HCT116 (cell line): ENCODE results near the gene NEB. TPM values are rescaled to one million over a fixed set of nuclear protein-coding genes. Genes with fewer than 3 reads are reported as not detected.

Source experiments
- ATAC-seq: fragments of 200-7000 bp; cut with Tn5 transposase; 2 replicates; pipeline ENCODE4 v1.9.1; 2020; ENCODE audit warnings: mild to moderate bottlenecking, moderate library complexity
- BruUV-seq: library from RNA; stranded (reverse); fragments of 400-500 nt; replicated peaks from 2 replicates; lab custom pipeline; 2021; lab: Mats Ljungman, UMichigan
- CTCF ChIA-PET: fragments of 300-600 bp; sonication (Branson Sonifier 250); formaldehyde crosslinking; loops from one replicate; lab custom pipeline; 2021; ENCODE audit warnings: antibody characterized with exemption; lab: Charles Lee
- POLR2A ChIA-PET: fragments of 300-600, 350-600 bp; sonication (Branson Sonifier 250); formaldehyde crosslinking; loops from one replicate; lab custom pipeline; 2021; ENCODE audit warnings: antibody characterized with exemption; lab: Charles Lee
- RAD21 ChIA-PET, 2 experiments: fragments of 300-600 bp; sonication (Branson Sonifier 250); formaldehyde crosslinking; loops; one replicate each; lab custom pipeline; 2023; ENCODE audit warnings: low total read pairs in 2 of 2; ENCODE audit not compliant: uncharacterized antibody in 2 of 2, unreplicated experiment in 2 of 2, low non-redundant PET in 1 of 2; lab: Charles Lee
- DNase-seq: peaks from one replicate; pipeline ENCODE4 v3.0.0-alpha.2; 2010; ENCODE audit warnings: low read depth, low spot score
- H2AFZ ChIP-seq: fragments of 200-600 bp; shearing (Covaris generic), sonication (generic); 2 replicates; pipeline ENCODE4 v1.6.1; 2017; ENCODE audit warnings: low read depth, mixed run types, mixed read lengths, antibody characterized with exemption, low read length; ENCODE audit not compliant: poor library complexity, severe bottlenecking
- H3K27ac ChIP-seq: 2 replicates; pipeline ENCODE4 v1.5.1; 2012; ENCODE audit warnings: low read depth, low read length
- H3K27me3 ChIP-seq: fragments of 200-600 bp; sonication (generic); 2 replicates; pipeline ENCODE4 v1.6.1; 2016; ENCODE audit warnings: mixed run types, low read length, mixed read lengths; ENCODE audit not compliant: insufficient read depth
- H3K36me3 ChIP-seq, 2 experiments: fragments of 200-500 bp in 1 of 2; fragments of 200-600 bp in 1 of 2; sonication (Bioruptor generic) in 1 of 2; sonication (generic) in 1 of 2; 2 replicates each; pipeline versions ENCODE4 v1.5.1 to v1.6.1; 2014 to 2016; ENCODE audit warnings: low read length in 2 of 2, inconsistent platforms in 1 of 2, mixed read lengths in 1 of 2, mixed run types in 1 of 2; ENCODE audit not compliant: insufficient read depth in 2 of 2, control insufficient read depth in 1 of 2
- H3K4me1 ChIP-seq, 2 experiments: fragments of 200-600 bp in 1 of 2; sonication (generic) in 1 of 2; 2 replicates each; pipeline versions ENCODE4 v1.5.1 to v1.6.1; 2012 to 2017; ENCODE audit warnings: low read length in 2 of 2, inconsistent platforms in 1 of 2, mild to moderate bottlenecking in 1 of 2, mixed read lengths in 1 of 2, mixed run types in 1 of 2, moderate library complexity in 1 of 2; ENCODE audit not compliant: insufficient read depth in 2 of 2, control insufficient read depth in 1 of 2
- H3K4me2 ChIP-seq: fragments of 200-600 bp; sonication (generic); 2 replicates; pipeline ENCODE4 v1.6.1; 2017; ENCODE audit warnings: mixed run types, low read length, mixed read lengths
- H3K4me3 ChIP-seq, 2 experiments: fragments of 200-600 bp in 1 of 2; sonication (generic) in 1 of 2; replicated peaks in 1 of 2; 2 replicates each; pipeline ENCODE4 v1.5.1; 2011 to 2016; ENCODE audit warnings: low read length in 2 of 2, control low read depth in 1 of 2, low read depth in 1 of 2, mild to moderate bottlenecking in 1 of 2, mixed read lengths in 1 of 2, mixed run types in 1 of 2
- H3K79me2 ChIP-seq: fragments of 200-600 bp; sonication (generic); 2 replicates; pipeline ENCODE4 v1.6.1; 2017; ENCODE audit warnings: mild to moderate bottlenecking, mixed run types, low read length, moderate library complexity, mixed read lengths; ENCODE audit not compliant: insufficient read depth
- H3K9ac ChIP-seq: fragments of 200-600 bp; sonication (generic); 2 replicates; pipeline ENCODE4 v1.6.1; 2016; ENCODE audit warnings: low read length, mixed read lengths
- H3K9me2 ChIP-seq: fragments of 200-600 bp; sonication (generic), shearing (Covaris generic); 2 replicates; pipeline ENCODE4 v1.6.1; 2017; ENCODE audit warnings: mixed run types, mild to moderate bottlenecking, moderate library complexity; ENCODE audit not compliant: insufficient read depth
- H3K9me3 ChIP-seq, 2 experiments: fragments of 200-500 bp in 1 of 2; fragments of 200-600 bp in 1 of 2; sonication (Bioruptor generic) in 1 of 2; sonication (generic) in 1 of 2; 2 replicates each; pipeline ENCODE4 v1.6.1; 2014 to 2017; ENCODE audit warnings: low read length in 2 of 2, mixed read lengths in 2 of 2, inconsistent platforms in 1 of 2, low read depth in 1 of 2, mild to moderate bottlenecking in 1 of 2, mixed run types in 1 of 2, moderate library complexity in 1 of 2; ENCODE audit not compliant: control insufficient read depth in 1 of 2, insufficient read depth in 1 of 2
- H4K20me1 ChIP-seq: fragments of 200-600 bp; sonication (generic), shearing (Covaris generic); 2 replicates; pipeline ENCODE4 v1.6.1; 2017; ENCODE audit warnings: mixed run types, mild to moderate bottlenecking, moderate library complexity; ENCODE audit not compliant: insufficient read depth
- CEBPB ChIP-seq: IDR thresholded peaks from 2 replicates; pipeline ENCODE4 v1.6.1; 2012; ENCODE audit warnings: low read depth
- CTCF ChIP-seq, 3 experiments: fragments of 200-600 bp in 1 of 3; sonication (generic) in 1 of 3; IDR thresholded peaks in 2 of 3; conservative IDR thresholded peaks in 1 of 3; 2 replicates each; pipeline ENCODE4 v1.5.1; 2012 to 2017; ENCODE audit warnings: low read depth in 2 of 3, low read length in 2 of 3, antibody characterized with exemption in 1 of 3, borderline replicate concordance in 1 of 3, control low read depth in 1 of 3, mild to moderate bottlenecking in 1 of 3, mixed read lengths in 1 of 3, mixed run types in 1 of 3, moderate library complexity in 1 of 3; ENCODE audit not compliant: insufficient read depth in 1 of 3
- ELF1 ChIP-seq: IDR thresholded peaks from 2 replicates; pipeline ENCODE4 v1.6.1; 2012; ENCODE audit warnings: low read depth, borderline replicate concordance
- EZH2 ChIP-seq: fragments of 200-600 bp; sonication (generic); IDR thresholded peaks from 2 replicates; pipeline ENCODE4 v1.6.1; 2017; ENCODE audit warnings: antibody characterized with exemption, mixed run types
- EZH2phosphoT487 ChIP-seq: fragments of 200-600 bp; IDR thresholded peaks from 2 replicates; pipeline ENCODE4 v1.6.1; 2018; ENCODE audit warnings: antibody characterized with exemption, borderline replicate concordance
- FOSL1 ChIP-seq: IDR thresholded peaks from 2 replicates; pipeline ENCODE4 v1.6.1; 2012; ENCODE audit warnings: low read depth
- JUND ChIP-seq: IDR thresholded peaks from 2 replicates; pipeline ENCODE4 v1.6.1; 2012
- MAX ChIP-seq: IDR thresholded peaks from 2 replicates; pipeline ENCODE4 v1.6.1; 2012
- POLR2A ChIP-seq: IDR thresholded peaks from 2 replicates; pipeline ENCODE4 v1.7.0; 2011; ENCODE audit warnings: borderline replicate concordance; ENCODE audit not compliant: insufficient read depth, insufficient read length; ENCODE audit errors: extremely low read depth
- POLR2AphosphoS5 ChIP-seq: IDR thresholded peaks from 2 replicates; pipeline ENCODE4 v1.6.1; 2011; ENCODE audit warnings: mild to moderate bottlenecking, low read depth, low read length, moderate library complexity
- RAD21 ChIP-seq: IDR thresholded peaks from 2 replicates; pipeline ENCODE4 v1.6.1; 2012; ENCODE audit warnings: low read depth, mild to moderate bottlenecking
- REST ChIP-seq: IDR thresholded peaks from 2 replicates; pipeline ENCODE4 v1.6.1; 2012; ENCODE audit warnings: low read depth
- SIN3A ChIP-seq: IDR thresholded peaks from 2 replicates; pipeline ENCODE4 v1.6.1; 2012; ENCODE audit warnings: low read depth
- SP1 ChIP-seq: IDR thresholded peaks from 2 replicates; pipeline ENCODE4 v1.6.1; 2012; ENCODE audit warnings: low read depth
- SRF ChIP-seq: IDR thresholded peaks from 2 replicates; pipeline ENCODE4 v1.6.1; 2012; ENCODE audit warnings: low read depth
- TCF7L2 ChIP-seq: IDR thresholded peaks from 2 replicates; pipeline ENCODE4 v1.7.0; 2011; ENCODE audit warnings: borderline replicate concordance, inconsistent platforms; ENCODE audit not compliant: insufficient read depth, insufficient read length; ENCODE audit errors: extremely low read depth
- YY1 ChIP-seq: IDR thresholded peaks from 2 replicates; pipeline ENCODE4 v1.6.1; 2011; ENCODE audit warnings: low read length, low read depth, moderate library complexity, mild to moderate bottlenecking; ENCODE audit not compliant: insufficient replicate concordance; ENCODE audit errors: extremely low read depth
- ZBTB33 ChIP-seq: IDR thresholded peaks from 2 replicates; pipeline ENCODE4 v1.6.1; 2011; ENCODE audit warnings: mild to moderate bottlenecking, low read length, moderate library complexity; ENCODE audit not compliant: insufficient replicate concordance; ENCODE audit errors: extremely low read depth
- ZFX ChIP-seq: fragments of 450-650 bp; IDR thresholded peaks from 2 replicates; pipeline ENCODE4 v1.6.1; 2017
- ZNF274 ChIP-seq: fragments of 200-500 bp; sonication (Bioruptor generic); IDR thresholded peaks from 2 replicates; pipeline ENCODE4 v1.6.1; 2014; ENCODE audit warnings: mild to moderate bottlenecking, low read depth, low read length, inconsistent platforms
- intact Hi-C: fragments of 100-400 bp; cut with micrococcal nuclease; formaldehyde crosslinking; loops from 2 replicates; pipeline ENCODE4 v1.10.0; 2022
- total RNA-seq: library from RNA; stranded (reverse); gene quantifications from one replicate; pipeline ENCODE4 v1.2.1, GENCODE V29; 2021; ENCODE audit not compliant: unreplicated experiment

Gene NEB
- total RNA-seq, 1 experiment from 2014 or later: 0.34 TPM

- TF ChIP-seq SRF (no peak), ZNF274 (no peak), CEBPB (no peak), ZBTB33 (no peak)
These were observed 124.0 kb downstream of the NEB start (continued) for GRCh38 chr2:151610310-151610709.

GRCh38 chr2:151609705-151610104 is 124.6 kb downstream of the NEB start:
- H3K27ac ChIP-seq: no peak overlapping the region
- TF ChIP-seq ELF1: no peak
- TF ChIP-seq SRF: no peak
- no peak for TF ChIP-seq SIN3A
- TF ChIP-seq SP1: no peak
- TF ChIP-seq REST: no peak
- TF ChIP-seq CTCF (IDR thresholded peaks at IDR 0.05 in 2 of 3, conservative IDR thresholded peaks at IDR 0.05 in 1 of 3; ENCODE audit: borderline replicate concordance in 1 of 3, insufficient read depth in 1 of 3, low read depth in 2 of 3, low read length in 2 of 3): no peak
- no peak for TF ChIP-seq ZFX
- TF ChIP-seq EZH2phosphoT487: no peak
- TF ChIP-seq JUND: no peak
- no peak for TF ChIP-seq POLR2AphosphoS5
- TF ChIP-seq EZH2: no peak
- no peak for TF ChIP-seq POLR2A
- TF ChIP-seq CEBPB: no peak
- TF ChIP-seq YY1: no peak
- TF ChIP-seq TCF7L2: no peak
- TF ChIP-seq MAX: no peak
- TF ChIP-seq FOSL1: no peak
- no peak for TF ChIP-seq RAD21
- CTCF ChIA-PET: no interaction called here
- no peaks in the 10 kb centered on the region for H3K9me3 ChIP-seq
- BruUV-seq: no TSS peak
- H3K36me3 ChIP-seq: no peaks in the 10 kb centered on the region
- H3K4me3 ChIP-seq: no peak overlapping the region
- intact Hi-C loops: no loop called here
- no peaks in the 10 kb centered on the region for H3K27me3 ChIP-seq
- H2AFZ ChIP-seq: no peak overlapping the region
- ATAC-seq (no peak), DNase-seq (no peak)
- H3K9me2 ChIP-seq: no peaks in the 10 kb centered on the region
- H4K20me1 ChIP-seq: no peaks in the 10 kb centered on the region
- H3K79me2 ChIP-seq: no peaks in the 10 kb centered on the region
- RAD21 ChIA-PET: no interaction called here
- H3K4me2 ChIP-seq: no peak overlapping the region
- POLR2A ChIA-PET: no interaction called here
- H3K4me1 ChIP-seq: no peaks in the 10 kb centered on the region
- H3K9ac ChIP-seq: no peak overlapping the region
